CD4-positive, CD25-positive, alpha-beta regulatory T cell (primary cell): ENCODE results near the gene OR5AL1. TPM values are rescaled to one million over a fixed set of nuclear protein-coding genes. Genes with fewer than 3 reads are reported as not detected.
A peak's percentile ranks its signal among the peaks of the same experiment; 100 is the strongest.
"Not testable (repeated sequence)": the region's sequence is repeated elsewhere in the genome, so short reads cannot be mapped to it uniquely, and the experiment has no call there.

Experiments used
- ATAC-seq, 2 donors: fragments of 150-1000 bp; cut with Tn5 transposase; one replicate each; pipeline ENCODE4 v1.10.0; 2021; ENCODE audit warnings: low read depth in 2 of 2, moderate number of reproducible peaks in 2 of 2, moderate library complexity in 1 of 2
- DNase-seq, 3 donors: peaks; one replicate each; pipeline versions ENCODE4 v3.0.0 to v3.0.0-alpha.2; 2012 to 2022; ENCODE audit warnings: mixed read lengths in 1 of 3
- H3K27ac ChIP-seq: one replicate; pipeline ENCODE4 v1.7.0; 2013; ENCODE audit warnings: mild to moderate bottlenecking, low read length; ENCODE audit not compliant: insufficient read depth, poor library complexity, severe bottlenecking
- H3K27me3 ChIP-seq: one replicate; pipeline ENCODE4 v1.7.0; 2013; ENCODE audit warnings: low read length; ENCODE audit not compliant: control insufficient read depth, insufficient read depth
- H3K36me3 ChIP-seq: one replicate; pipeline ENCODE4 v1.7.0; 2013; ENCODE audit warnings: mild to moderate bottlenecking, low read length, moderate library complexity; ENCODE audit not compliant: control insufficient read depth, insufficient read depth
- H3K4me1 ChIP-seq: 2 replicates; pipeline ENCODE4 v1.7.0; 2013; ENCODE audit warnings: mild to moderate bottlenecking, low read length; ENCODE audit not compliant: insufficient read depth, control insufficient read depth, poor library complexity, severe bottlenecking
- H3K4me3 ChIP-seq: one replicate; pipeline ENCODE4 v1.7.0; 2013; ENCODE audit warnings: low read depth, mild to moderate bottlenecking, low read length, moderate library complexity
- H3K9me3 ChIP-seq, 2 experiments: 1 replicate in 1 of 2; 2 replicates in 1 of 2; pipeline ENCODE4 v1.7.0; 2013; ENCODE audit warnings: low read length in 2 of 2, mild to moderate bottlenecking in 1 of 2, moderate library complexity in 1 of 2; ENCODE audit not compliant: control insufficient read depth in 2 of 2
- H3K27ac Mint-ChIP-seq, 3 donors: one replicate each; pipeline ENCODE4 v1.8.0; 2020 to 2022; ENCODE audit warnings: mild to moderate bottlenecking in 3 of 3, mixed read lengths in 3 of 3, moderate library complexity in 2 of 3
- H3K27me3 Mint-ChIP-seq: one replicate; pipeline ENCODE4 v1.8.0; 2022; ENCODE audit warnings: mild to moderate bottlenecking, mixed read lengths
- H3K36me3 Mint-ChIP-seq: one replicate; pipeline ENCODE4 v1.8.0; 2020; ENCODE audit warnings: mixed read lengths
- H3K4me1 Mint-ChIP-seq, 4 donors: one replicate each; pipeline ENCODE4 v1.8.0; 2020 to 2022; ENCODE audit warnings: mixed read lengths in 4 of 4, mild to moderate bottlenecking in 1 of 4
- H3K4me3 Mint-ChIP-seq, 4 donors: one replicate each; pipeline ENCODE4 v1.8.0; 2020 to 2022; ENCODE audit warnings: mild to moderate bottlenecking in 4 of 4, mixed read lengths in 4 of 4, moderate library complexity in 3 of 4
- H3K9me3 Mint-ChIP-seq, 7 donors: one replicate each; pipeline ENCODE4 v1.8.0; 2020 to 2022; ENCODE audit warnings: mixed read lengths in 7 of 7, mild to moderate bottlenecking in 3 of 7, moderate library complexity in 2 of 7
- polyA plus RNA-seq, 4 donors: library from polyadenylated mRNA; unstranded; fragments of 300-500 nt; fragmentation: Illumina TruSeq; gene quantifications; one replicate each; pipeline ENCODE4 v1.2.3, GENCODE V29; 2021
- total RNA-seq: library from RNA; stranded (reverse); gene quantifications from one replicate; pipeline ENCODE4 v1.2.3, GENCODE V29; 2022

OR5AL1 gene
- total RNA-seq (not detected), polyA plus RNA-seq (not detected)

DNA sequence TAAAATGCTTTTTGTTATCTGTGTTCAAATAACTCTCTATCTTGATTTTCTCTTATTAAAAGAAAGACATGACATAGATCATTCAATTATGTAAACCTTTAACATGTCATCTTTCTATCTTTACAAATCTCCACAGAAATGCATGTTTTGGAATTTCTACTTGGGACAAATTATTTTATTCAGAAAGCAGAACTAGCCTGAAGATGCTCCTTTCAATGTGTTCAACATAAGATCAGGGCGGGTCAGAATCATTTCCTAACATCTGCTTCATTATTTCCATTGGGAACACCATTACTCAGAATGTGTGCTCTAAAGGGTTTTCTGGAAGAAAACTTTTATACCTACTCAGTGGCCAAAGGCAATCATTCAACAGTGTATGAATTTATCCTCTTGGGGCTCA lies at the start of gene OR5AL1:
TSS of gene OR5AL1 (plus strand) at position 301 of the 400 bp plus-strand sequence.
- Mint-ChIP-seq H3K4me1 (no peaks in the 10 kb centered on the region), H3K27me3 (no peaks in the 10 kb centered on the region), H3K4me3 (no peak within 1 kb of the TSS), H3K27ac (no peak within 1 kb of the TSS), H3K9me3 (peaks cover 3 to 29% (median 8%) of the 10 kb centered on the region in 7 donors), H3K36me3 (no peaks in the 10 kb centered on the region)
- Histone ChIP-seq H3K9me3 (peaks cover 0 to 5% of the 10 kb centered on the region in 2 experiments), H3K4me1 (no peaks in the 10 kb centered on the region), H3K4me3 (no peak within 1 kb of the TSS), H3K27ac (no peak within 1 kb of the TSS), H3K36me3 (no peaks in the 10 kb centered on the region), H3K27me3 (no peaks in the 10 kb centered on the region)
- ATAC-seq (no peak), DNase-seq (no peak)

DNA sequence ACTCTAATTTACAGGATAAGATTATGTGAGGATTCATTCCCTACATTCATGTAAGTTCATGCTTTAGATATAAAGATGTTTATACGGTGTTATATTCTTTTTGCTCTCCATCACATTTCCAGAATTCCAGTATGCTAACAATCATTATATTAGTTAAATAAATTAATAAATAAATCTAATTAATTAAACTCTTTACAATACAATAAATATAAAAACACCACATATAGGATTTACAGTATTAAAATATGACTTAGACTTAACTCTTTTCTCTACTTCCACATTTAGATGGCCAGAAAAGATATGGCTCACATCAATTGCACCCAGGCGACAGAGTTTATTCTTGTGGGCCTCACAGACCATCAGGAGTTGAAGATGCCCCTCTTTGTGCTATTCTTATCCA lies 37.2 kb upstream of the OR5AL1 start, which contains the start of gene OR8U1:
TSS of gene OR8U1 (plus strand) at position 301 of the 400 bp plus-strand sequence. CDS start at position 301, 0 bp downstream.
- no peaks in the 10 kb centered on the region for H3K9me3 ChIP-seq
- ATAC-seq = no peak
- no peak for DNase-seq

DNA sequence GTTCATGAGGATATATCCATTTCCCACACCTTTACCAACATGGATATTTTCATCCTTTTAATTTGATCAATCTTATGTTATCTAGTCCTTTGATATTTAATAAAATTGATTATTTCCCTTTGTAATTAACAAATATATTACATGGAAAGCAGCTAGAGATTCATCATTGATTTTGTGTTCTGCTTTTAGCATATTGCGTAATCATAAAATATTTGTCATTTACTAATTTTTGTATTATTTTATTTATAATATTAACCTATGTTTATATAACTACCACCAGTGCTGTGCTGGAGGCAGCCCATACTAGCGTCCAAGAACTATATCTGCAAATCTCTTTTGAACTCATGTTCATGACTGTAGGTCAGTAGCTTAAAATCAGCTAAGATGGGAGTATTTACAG lies 32.4 kb upstream of the OR5AL1 start:
- Mint-ChIP-seq H3K27ac (no peak overlapping the region), H3K4me3 (no peak overlapping the region), H3K9me3 (peaks cover 1 to 23% (median 8%) of the 10 kb centered on the region in 7 donors), H3K27me3 (no peaks in the 10 kb centered on the region), H3K4me1 (no peaks in the 10 kb centered on the region), H3K36me3 (no peaks in the 10 kb centered on the region)
- no peaks in the 10 kb centered on the region for H3K9me3 ChIP-seq
- no peaks in the 10 kb centered on the region for H3K27me3 ChIP-seq
- H3K4me1 ChIP-seq = no peaks in the 10 kb centered on the region
- no peak overlapping the region for H3K27ac ChIP-seq
- H3K4me3 ChIP-seq = no peak overlapping the region
- no peaks in the 10 kb centered on the region for H3K36me3 ChIP-seq
- DNase-seq = no peak
- no peak for ATAC-seq

More for the DNA sequence above, 37.2 kb upstream of the OR5AL1 start, which contains the start of gene OR8U1:
- peak within 1 kb of the TSS in 1 of 4 donors; percentile 1 for H3K4me3 Mint-ChIP-seq
- H3K4me1 ChIP-seq = no peaks in the 10 kb centered on the region
- H3K36me3 Mint-ChIP-seq = no peaks in the 10 kb centered on the region
- H3K27ac ChIP-seq = no peak within 1 kb of the TSS
- H3K27ac Mint-ChIP-seq = no peak within 1 kb of the TSS
- H3K27me3 Mint-ChIP-seq = no peaks in the 10 kb centered on the region
- H3K4me1 Mint-ChIP-seq = no peaks in the 10 kb centered on the region
- H3K27me3 ChIP-seq = no peaks in the 10 kb centered on the region
- H3K9me3 Mint-ChIP-seq = peaks cover 3 to 30% (median 9%) of the 10 kb centered on the region in 7 donors
- no peak within 1 kb of the TSS for H3K4me3 ChIP-seq
- no peaks in the 10 kb centered on the region for H3K36me3 ChIP-seq

DNA sequence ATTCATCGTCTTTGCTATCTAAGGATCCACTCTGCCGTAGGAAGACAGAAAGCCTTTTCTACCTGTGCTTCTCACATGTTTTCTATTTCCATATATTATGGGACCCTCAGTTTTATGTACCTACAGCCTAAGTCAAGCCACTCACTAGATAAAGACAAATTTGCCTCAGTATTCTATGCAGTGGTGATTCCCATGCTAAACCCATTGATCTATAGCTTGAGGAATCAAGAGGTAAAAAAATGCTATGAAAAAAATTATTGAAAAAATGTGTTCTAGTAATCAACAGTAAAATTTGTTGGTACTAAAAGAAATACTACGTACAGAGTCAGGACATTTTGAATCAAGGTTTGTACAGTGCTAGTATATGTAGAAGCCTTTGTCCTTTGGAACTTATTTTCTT lies 18.1 kb upstream of the OR5AL1 start:
- H3K4me1 ChIP-seq = no peaks in the 10 kb centered on the region
- Mint-ChIP-seq H3K4me1 (no peaks in the 10 kb centered on the region), H3K27ac (no peak overlapping the region), H3K27me3 (no peaks in the 10 kb centered on the region), H3K9me3 (peaks cover 0 to 13% (median 7%) of the 10 kb centered on the region in 7 donors), H3K36me3 (no peaks in the 10 kb centered on the region), H3K4me3 (no peak overlapping the region)
- no peak overlapping the region for H3K27ac ChIP-seq
- no peaks in the 10 kb centered on the region for H3K36me3 ChIP-seq
- no peaks in the 10 kb centered on the region for H3K27me3 ChIP-seq
- H3K4me3 ChIP-seq = no peak overlapping the region
- H3K9me3 ChIP-seq = peaks cover 2 to 14% of the 10 kb centered on the region in 2 experiments
- no peak for DNase-seq
- ATAC-seq = no peak

DNA sequence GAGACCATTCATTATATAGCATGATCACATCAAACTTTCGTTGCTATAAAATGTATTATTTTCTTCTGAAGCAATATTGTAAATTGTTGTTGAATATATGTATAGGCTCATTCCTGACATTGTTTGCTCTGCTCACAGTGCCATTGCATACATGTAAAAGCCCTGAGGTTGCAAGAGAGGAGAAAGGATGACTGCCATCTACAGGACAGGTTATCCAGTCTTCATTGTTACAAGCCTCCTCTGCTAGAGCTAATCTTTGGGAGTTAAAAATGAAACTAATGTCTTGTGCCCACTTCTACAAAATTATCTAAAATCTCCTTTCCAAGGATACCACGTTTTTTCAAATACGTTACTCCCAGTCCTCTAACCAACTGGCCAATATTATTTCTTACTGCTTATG lies 16.4 kb upstream of the OR5AL1 start:
- DNase-seq = no peak
- no peaks in the 10 kb centered on the region for H3K27me3 Mint-ChIP-seq
- H3K4me1 ChIP-seq = no peaks in the 10 kb centered on the region

DNA sequence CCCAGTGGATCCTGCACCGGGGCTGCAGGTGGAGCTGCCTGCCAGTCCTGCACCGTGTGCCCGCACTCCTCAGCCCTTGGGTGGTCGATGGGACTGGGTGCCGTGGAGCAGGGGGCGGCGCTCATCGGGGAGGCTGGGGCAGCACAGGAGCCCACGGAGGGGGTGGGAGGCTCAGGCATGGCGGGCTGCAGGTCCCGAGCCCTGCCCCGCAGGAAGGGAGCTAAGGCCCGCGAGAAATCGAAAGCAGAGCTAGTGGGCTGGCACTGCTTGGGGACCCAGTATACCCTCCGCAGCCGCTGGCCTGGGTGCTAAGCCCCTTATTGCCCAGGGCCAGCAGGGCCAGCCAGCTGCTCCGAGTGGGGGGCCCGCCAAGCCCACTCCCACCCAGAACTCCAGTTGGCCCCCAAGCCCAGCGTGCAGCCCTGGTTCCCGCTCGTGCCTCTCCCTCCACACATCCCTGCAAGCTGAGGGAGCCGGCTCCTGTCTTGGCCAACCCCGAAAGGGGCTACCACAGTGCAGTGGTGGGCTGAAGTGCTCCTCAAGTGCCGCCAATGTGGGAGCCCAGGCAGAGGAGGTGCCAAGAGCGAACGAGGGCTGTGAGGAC lies 10.5 kb upstream of the OR5AL1 start:
- not testable (repeated sequence) for ATAC-seq, H3K36me3 ChIP-seq, H3K27me3 Mint-ChIP-seq, H3K4me1 Mint-ChIP-seq, H3K36me3 Mint-ChIP-seq, H3K9me3 ChIP-seq, H3K4me1 ChIP-seq, H3K27me3 ChIP-seq, H3K27ac ChIP-seq, H3K4me3 ChIP-seq, H3K27ac Mint-ChIP-seq, DNase-seq, H3K4me3 Mint-ChIP-seq
- H3K9me3 Mint-ChIP-seq = peaks cover 0 to 23% (median 8%) of the 10 kb centered on the region in 7 donors

More for the DNA sequence above, 16.4 kb upstream of the OR5AL1 start:
- H3K9me3 ChIP-seq = peaks cover 2 to 14% of the 10 kb centered on the region in 2 experiments
- H3K36me3 ChIP-seq = no peaks in the 10 kb centered on the region
- peaks cover 0 to 13% (median 8%) of the 10 kb centered on the region in 7 donors for H3K9me3 Mint-ChIP-seq
- no peak for ATAC-seq
- H3K36me3 Mint-ChIP-seq = no peaks in the 10 kb centered on the region
- H3K27me3 ChIP-seq = no peaks in the 10 kb centered on the region
- H3K27ac ChIP-seq = no peak overlapping the region
- no peak overlapping the region for H3K4me3 ChIP-seq
- H3K4me1 Mint-ChIP-seq = no peaks in the 10 kb centered on the region
- H3K27ac Mint-ChIP-seq = no peak overlapping the region
- H3K4me3 Mint-ChIP-seq = no peak overlapping the region

DNA sequence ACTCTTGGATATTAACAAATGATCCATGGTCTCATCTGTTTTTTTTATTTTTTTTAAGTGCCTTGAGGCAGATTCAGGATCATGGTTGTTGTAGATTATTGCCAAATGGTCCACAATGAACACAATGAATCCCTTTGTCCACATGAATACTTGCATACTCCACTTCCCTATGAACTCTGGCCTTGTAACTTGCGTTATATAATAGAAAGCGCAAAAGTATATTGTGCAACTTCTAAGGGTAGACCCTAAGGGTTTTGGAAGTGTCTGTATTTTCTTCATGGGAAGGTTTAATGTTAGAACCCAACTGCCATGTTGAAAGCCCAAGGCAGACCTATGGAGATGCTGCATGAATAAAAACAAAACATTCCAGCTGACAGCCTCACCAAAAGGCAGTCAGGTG lies 8.1 kb upstream of the OR5AL1 start:
- Mint-ChIP-seq H3K4me1 (no peaks in the 10 kb centered on the region), H3K27ac (no peak overlapping the region), H3K4me3 (no peak overlapping the region), H3K9me3 (peaks cover 0 to 36% (median 13%) of the 10 kb centered on the region in 7 donors), H3K27me3 (no peaks in the 10 kb centered on the region), H3K36me3 (no peaks in the 10 kb centered on the region)
- Histone ChIP-seq H3K27ac (no peak overlapping the region), H3K9me3 (no peaks in the 10 kb centered on the region), H3K4me3 (no peak overlapping the region), H3K27me3 (no peaks in the 10 kb centered on the region), H3K4me1 (no peaks in the 10 kb centered on the region), H3K36me3 (no peaks in the 10 kb centered on the region)
- DNase-seq (no peak), ATAC-seq (no peak)

DNA sequence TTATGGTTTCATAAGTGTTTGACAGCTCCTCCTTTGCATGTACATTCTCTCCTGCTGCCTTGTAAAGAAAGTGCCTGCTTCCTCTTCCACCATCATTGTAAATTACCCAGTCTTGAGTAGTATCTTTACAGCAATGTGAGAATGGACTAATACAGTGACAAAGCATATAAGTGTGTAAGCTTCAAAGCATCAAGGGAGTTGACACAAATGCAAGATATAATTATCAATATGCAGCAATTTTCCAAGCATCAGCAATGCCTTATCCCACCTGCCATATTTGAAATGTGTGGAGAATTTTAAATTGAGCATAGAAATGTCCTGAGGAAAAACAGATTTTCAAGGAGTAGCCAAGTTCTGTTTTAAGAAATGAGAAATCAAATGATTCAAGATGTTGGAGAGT lies 1.7 kb upstream of the OR5AL1 start:
- DNase-seq (no peak), ATAC-seq (no peak)
- H3K4me1 ChIP-seq = no peaks in the 10 kb centered on the region
- H3K27me3 ChIP-seq = no peaks in the 10 kb centered on the region
- H3K9me3 ChIP-seq = peaks cover 0 to 5% of the 10 kb centered on the region in 2 experiments
- H3K36me3 ChIP-seq = no peaks in the 10 kb centered on the region
- H3K36me3 Mint-ChIP-seq = no peaks in the 10 kb centered on the region
- H3K9me3 Mint-ChIP-seq = peaks cover 4 to 40% (median 11%) of the 10 kb centered on the region in 7 donors
- H3K4me3 Mint-ChIP-seq = no peak overlapping the region
- no peak overlapping the region for H3K27ac ChIP-seq
- H3K4me1 Mint-ChIP-seq = no peaks in the 10 kb centered on the region
- no peak overlapping the region for H3K27ac Mint-ChIP-seq
- H3K27me3 Mint-ChIP-seq = no peaks in the 10 kb centered on the region
- H3K4me3 ChIP-seq = no peak overlapping the region
